Urinary bladder (tissue), 4 donors: ENCODE results near the gene PSG1. TPM values are rescaled to one million over a fixed set of nuclear protein-coding genes. Genes with fewer than 3 reads are reported as not detected.
"Not testable (repeated sequence)": the region's sequence is repeated elsewhere in the genome, so short reads cannot be mapped to it uniquely, and the experiment has no call there.

ENCODE experiments used
- DNase-seq: peaks from one replicate; pipeline ENCODE4 v3.0.0-alpha.2; 2015; ENCODE audit errors: extremely low spot score
- H3K27ac ChIP-seq: one replicate; pipeline ENCODE4 v1.5.1; 2013; ENCODE audit warnings: low read depth, mild to moderate bottlenecking, moderate library complexity
- H3K36me3 ChIP-seq: one replicate; pipeline ENCODE4 v1.6.1; 2013; ENCODE audit warnings: mild to moderate bottlenecking, moderate library complexity; ENCODE audit not compliant: insufficient read depth
- H3K4me1 ChIP-seq: one replicate; pipeline ENCODE4 v1.6.1; 2013; ENCODE audit warnings: mild to moderate bottlenecking, moderate library complexity; ENCODE audit not compliant: insufficient read depth
- H3K4me3 ChIP-seq: one replicate; pipeline ENCODE4 v1.5.1; 2013; ENCODE audit warnings: low read depth, low read length
- WGBS: extraction: QIAGEN DNeasy Blood & Tissue Kit; methylation state at CpG from one replicate; pipeline ENCODE4 v1.1.7; 2013; 5-methylcytosine and 5-hydroxymethylcytosine counted together
- polyA plus RNA-seq: library from polyadenylated mRNA; stranded (reverse); fragments of 200-250 nt; gene quantifications from one replicate; pipeline ENCODE4 v1.2.3, GENCODE V29; 2013
- total RNA-seq: library from RNA; depleted of rRNA; stranded (reverse); fragments of >200 nt; gene quantifications from one replicate; pipeline ENCODE4 v1.2.3, GENCODE V29; 2014
- donor health status: healthy with polysubstance abuse.
- donor health status: healthy.

PSG1 gene
- total and polyA plus RNA-seq, 2 donors: not detected

DNA sequence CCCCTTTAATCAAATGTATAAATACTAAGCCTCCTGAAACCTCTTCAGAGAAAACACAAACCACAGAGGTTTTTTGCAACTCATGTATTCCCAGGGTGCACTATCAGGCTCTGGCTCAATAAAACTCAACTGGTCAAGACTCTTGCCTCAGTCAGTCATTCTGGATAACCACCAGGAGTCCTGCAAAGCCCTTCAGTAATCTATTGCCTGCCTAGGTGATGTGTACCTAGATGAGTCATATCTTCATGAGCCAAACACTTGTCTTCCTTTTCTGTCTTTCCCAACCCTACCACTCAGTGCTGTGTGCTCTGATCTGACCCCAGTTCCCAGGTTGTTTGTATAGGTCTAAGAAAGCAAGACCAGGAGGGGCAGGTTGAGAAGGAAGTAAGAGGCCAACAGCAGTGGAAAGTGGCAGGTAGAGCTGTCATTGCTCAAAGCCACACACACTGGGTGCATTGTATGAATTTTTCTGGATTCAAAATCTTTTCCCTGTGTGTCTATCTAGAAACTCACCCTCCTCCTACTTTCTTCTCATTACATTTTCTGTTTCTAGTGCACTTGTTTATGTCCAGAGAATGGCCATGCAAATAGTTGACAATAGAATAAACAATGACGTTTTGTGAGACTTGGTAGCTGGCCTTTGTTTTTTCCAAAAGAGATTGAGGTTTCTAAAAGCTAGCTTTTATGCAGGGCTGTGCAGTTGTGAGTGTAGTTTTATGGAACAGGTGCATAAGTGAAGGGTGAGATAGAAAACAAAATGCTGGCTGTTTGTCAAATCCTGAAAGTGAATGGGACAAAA, 48.1 kb downstream of the PSG1 start:
- H3K4me1 ChIP-seq: no peaks in the 10 kb centered on the region
- WGBS: 35% methylated on average over 1 of the region's 1 CpG
- no peak overlapping the region for H3K4me3 ChIP-seq
- no peak for DNase-seq
- no peak overlapping the region for H3K27ac ChIP-seq
- H3K36me3 ChIP-seq: no peaks in the 10 kb centered on the region

DNA sequence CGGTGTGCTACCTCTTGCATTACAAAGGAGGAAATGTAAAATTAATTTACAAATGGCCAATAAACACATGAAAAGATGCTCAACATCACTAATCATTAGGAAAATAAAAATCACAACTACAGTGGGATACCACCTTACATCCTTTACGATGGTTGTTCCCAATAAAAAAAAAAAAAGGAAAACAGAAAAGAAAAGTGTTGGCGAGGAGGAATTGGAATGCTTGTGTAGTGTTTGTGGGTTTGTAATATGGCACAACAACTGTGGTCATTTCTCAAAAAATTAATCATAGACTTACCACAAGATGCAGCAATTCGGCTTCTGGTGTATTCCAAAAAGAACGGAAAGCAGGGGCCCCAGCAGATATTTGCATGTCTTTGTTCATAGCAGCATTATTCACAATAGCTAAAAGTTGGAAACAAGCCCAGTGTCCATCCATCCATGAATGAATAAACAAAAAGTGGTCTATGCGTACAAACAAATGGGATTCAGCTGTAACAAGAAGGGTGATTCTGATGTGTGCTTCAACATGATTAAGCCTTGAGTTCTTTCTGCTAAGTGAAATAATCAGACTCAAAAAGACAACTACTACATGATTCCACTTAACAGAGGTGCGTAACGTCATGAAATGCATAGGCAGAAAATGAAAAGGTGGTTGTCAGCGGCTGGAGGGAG, 58.1 kb downstream of the PSG1 start:
- DNase-seq, H3K4me1 ChIP-seq, H3K27ac ChIP-seq, H3K4me3 ChIP-seq, H3K36me3 ChIP-seq: not testable (repeated sequence)
- 86% methylated on average over 9 of the region's 9 CpGs for WGBS

DNA sequence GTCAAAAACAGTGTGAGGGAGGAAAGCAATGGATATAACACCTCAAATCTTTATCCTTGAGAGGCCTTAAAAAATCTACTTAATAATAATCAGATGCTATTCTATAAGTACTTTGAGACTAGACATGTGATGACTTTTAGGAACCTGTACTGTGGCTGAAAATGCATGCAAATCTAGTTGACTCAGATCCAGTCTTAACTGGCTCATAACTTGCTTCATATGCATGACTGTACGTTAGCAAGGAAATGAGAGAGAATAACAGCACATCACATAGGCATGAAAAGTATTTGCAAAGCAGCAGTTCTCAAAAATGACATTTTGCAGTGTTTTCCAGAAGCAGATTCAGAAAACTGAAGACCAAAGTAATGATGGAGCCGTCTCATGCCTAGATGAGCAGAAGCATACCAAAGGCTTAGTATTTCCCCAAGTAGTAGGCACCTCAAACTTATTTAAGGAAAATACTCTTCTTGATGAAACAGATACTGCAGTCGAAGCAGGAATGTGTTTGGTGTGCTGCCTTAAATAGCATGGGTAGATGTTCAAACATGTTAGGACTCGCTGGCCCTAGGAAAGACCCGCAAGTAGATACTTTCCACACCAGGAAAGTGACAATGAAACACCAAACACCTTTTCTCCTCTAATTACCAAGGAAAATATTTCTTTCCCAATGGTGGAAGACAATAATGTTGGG, 59.4 kb downstream of the PSG1 start:
- H3K4me1 ChIP-seq: not testable (repeated sequence)

DNA sequence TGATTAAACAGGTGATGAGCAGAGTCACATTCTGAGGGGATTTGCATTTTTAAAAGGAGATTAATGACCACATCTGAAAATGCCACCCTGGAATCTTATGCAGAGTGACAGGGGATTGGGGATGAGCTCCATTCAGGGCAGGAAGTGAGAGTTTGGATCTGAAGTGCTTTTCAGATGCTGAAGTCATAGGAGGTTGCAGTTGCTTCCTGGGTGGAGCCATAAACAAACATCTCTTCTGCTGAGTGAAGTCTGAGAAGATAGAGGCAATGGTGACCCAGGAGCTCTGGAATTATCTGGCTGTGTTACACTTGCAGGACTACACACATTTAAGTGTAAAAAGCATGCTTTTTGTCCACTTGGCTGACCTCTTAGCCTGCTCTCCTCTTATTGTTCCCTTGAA, 62.6 kb downstream of the PSG1 start:
- Histone ChIP-seq H3K4me3 (no peak overlapping the region), H3K4me1 (no peaks in the 10 kb centered on the region), H3K27ac (no peak overlapping the region), H3K36me3 (no peaks in the 10 kb centered on the region)
- no peak for DNase-seq

More for the DNA sequence above, 59.4 kb downstream of the PSG1 start:
- H3K4me3 ChIP-seq, DNase-seq, H3K27ac ChIP-seq, H3K36me3 ChIP-seq: not testable (repeated sequence)
- WGBS: 70% methylated on average over 5 of the region's 5 CpGs

Other genes with a start within 250 kb of the PSG1 start
- gene PSG3, start 139.2 kb downstream of the PSG1 start, total RNA-seq: not detected
- gene PSG3, start 139.2 kb downstream of the PSG1 start, polyA plus RNA-seq: not detected
- not detected for gene PSG8, start 114.0 kb downstream of the PSG1 start, total RNA-seq
- not detected for gene PSG8, start 114.0 kb downstream of the PSG1 start, polyA plus RNA-seq
- gene PSG6, start 38.2 kb upstream of the PSG1 start, total RNA-seq: not detected
- not detected for gene PSG6, start 38.2 kb upstream of the PSG1 start, polyA plus RNA-seq
- gene PSG7, start 57.5 kb upstream of the PSG1 start, total RNA-seq: not detected
- not detected for gene PSG7, start 57.5 kb upstream of the PSG1 start, polyA plus RNA-seq
- gene PSG11, start 146.8 kb upstream of the PSG1 start, total RNA-seq: not detected
- not detected for gene PSG11, start 146.8 kb upstream of the PSG1 start, polyA plus RNA-seq
- not detected for gene PSG2, start 203.0 kb upstream of the PSG1 start, total RNA-seq
- not detected for gene PSG2, start 203.0 kb upstream of the PSG1 start, polyA plus RNA-seq